Measurements from ENCODE around the gene SCRT2. TPM values are rescaled to one million over a fixed set of nuclear protein-coding genes. Genes with fewer than 3 reads are reported as not detected.

SCRT2 gene
- total RNA-seq, 1 experiment from 2014 or later, result not detected

GRCh38 chr20:650954-651353, 24.6 kb downstream of the SCRT2 start:
- Mint-ChIP-seq H3K27ac (no peak overlapping the region), H3K27me3 (ENCODE audit: low read depth) (peaks cover 9% of the 10 kb centered on the region; the same call in 1 of the 2 replicates), H3K9me3 (no peaks in the 10 kb centered on the region), H3K4me1 (peaks cover 27 to 29% of the 10 kb centered on the region in 2 experiments), H3K36me3 (ENCODE audit: insufficient read depth in 1 of 3, low read depth in 3 of 3) (peaks cover 25 to 40% (median 37%) of the 10 kb centered on the region in 3 experiments), H3K4me3 (peak overlapping the region in 1 of 2 experiments; percentile 24; a peak in 2 of 5 replicates)
- TF ChIP-seq CTCF (conservative IDR thresholded peaks at IDR 0.05), result peak; percentile 38
- Histone ChIP-seq H3K79me1 (ENCODE audit: insufficient read depth, low read depth, low read length, poor library complexity, severe bottlenecking) (no peaks in the 10 kb centered on the region), H3K23me2 (ENCODE audit: insufficient read length, low read depth, low read length, poor library complexity, severe bottlenecking) (peaks cover 4% of the 10 kb centered on the region), H3K56ac (ENCODE audit: insufficient read length, low read depth, low read length) (no peak overlapping the region), H3K23ac (ENCODE audit: insufficient read length, low read depth, low read length) (no peak overlapping the region), H4K91ac (ENCODE audit: insufficient read length, low read depth, low read length) (no peak overlapping the region), H3K4me1 (ENCODE audit: insufficient read depth, low read length) (no peaks in the 10 kb centered on the region; the same call in 1 of the 2 replicates), H3K18ac (ENCODE audit: insufficient read length, low read depth, low read length) (no peak overlapping the region), H3K27me3 (ENCODE audit: insufficient read depth, low read length) (no peaks in the 10 kb centered on the region), H3T11ph (ENCODE audit: low read length) (no peak overlapping the region), H3K4me2 (ENCODE audit: insufficient read depth, insufficient read length, low read length) (no peak overlapping the region), H2BK5ac (ENCODE audit: insufficient read length, low read length) (no peak overlapping the region), H2BK12ac (ENCODE audit: insufficient read length, low read depth, low read length) (no peak overlapping the region), H4K8ac (replicated peaks; ENCODE audit: insufficient read length, low read depth, low read length) (no peak overlapping the region), H3K79me2 (ENCODE audit: insufficient read depth, low read length) (no peaks in the 10 kb centered on the region; the same call in 1 of the 2 replicates), H4K20me1 (ENCODE audit: control insufficient read depth, insufficient read depth, insufficient read length) (no peaks in the 10 kb centered on the region), H2BK120ac (ENCODE audit: low read depth, low read length, poor library complexity, severe bottlenecking) (no peak overlapping the region), H3K9ac (ENCODE audit: extremely low read depth, insufficient read length, low read length) (no peak overlapping the region), H4K5ac (ENCODE audit: insufficient read length, low read depth, low read length) (no peak overlapping the region), H2BK15ac (ENCODE audit: low read depth, low read length) (no peak overlapping the region), H2BK20ac (ENCODE audit: low read depth, low read length, poor library complexity, severe bottlenecking) (no peak overlapping the region), H3K4ac (ENCODE audit: low read depth, low read length) (no peak overlapping the region), H3K14ac (ENCODE audit: insufficient read depth, low read length) (no peak overlapping the region), H3K9me3 (ENCODE audit: control insufficient read depth, low read depth, low read length) (no peaks in the 10 kb centered on the region), H2AK5ac (ENCODE audit: insufficient read length, low read length) (no peak overlapping the region), H3K27ac (ENCODE audit: insufficient read length, low read depth, low read length) (no peak overlapping the region), H2AFZ (ENCODE audit: low read length) (no peak overlapping the region)
- no peak for DNase-seq
- WGBS (ENCODE audit: extremely low coverage, insufficient read length, low lambda C conversion rate), result no CpG with 5 or more reads among the region's 5 CpGs

Data from H9 (cell line).